ENCODE results near the gene GTF2B. TPM values are rescaled to one million over a fixed set of nuclear protein-coding genes. Genes with fewer than 3 reads are reported as not detected.
"Not testable (repeated sequence)": the region's sequence is repeated elsewhere in the genome, so short reads cannot be mapped to it uniquely, and the experiment has no call there.

Gene GTF2B
- total RNA-seq, 4 donors from 2014 or later, result 6.0 to 30.4 (median 22.1) TPM

DNA sequence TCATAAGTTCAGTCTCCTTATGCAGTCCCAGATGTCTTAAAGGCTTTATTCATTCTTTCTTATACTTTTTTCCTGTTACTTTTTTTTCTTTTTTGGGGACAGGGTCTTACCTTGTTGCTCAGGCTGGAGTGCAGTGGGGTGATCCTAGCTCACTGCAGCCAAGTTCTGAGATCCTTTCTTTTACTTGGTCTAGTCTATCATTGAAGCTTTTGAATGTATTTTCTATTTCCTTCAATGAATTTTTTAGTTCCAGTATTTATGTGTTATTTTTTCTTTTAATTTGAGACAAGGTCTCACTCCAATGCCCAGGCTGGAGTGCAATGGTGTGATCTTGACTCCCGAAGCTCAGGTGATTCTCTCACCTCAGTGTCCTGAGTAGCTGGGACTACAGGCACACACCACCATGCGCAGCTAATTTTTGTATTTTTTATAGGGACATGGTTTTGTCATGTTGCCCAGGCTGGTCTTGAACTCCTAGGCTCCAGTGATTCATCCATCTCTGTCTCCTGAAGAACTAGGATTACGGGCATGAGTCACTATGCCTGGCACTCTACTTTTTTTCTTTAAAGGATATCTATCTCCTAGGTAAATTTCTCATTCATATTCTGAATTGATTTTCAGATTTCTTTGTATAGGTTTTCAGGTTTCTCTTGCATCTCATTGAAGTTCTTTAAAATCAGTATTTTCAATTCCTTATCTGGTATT, 26.1 kb upstream of the GTF2B start:
- DNase-seq, result no peak
- in situ Hi-C loops (cut with MboI; ENCODE audit: low pct_ligation_motif_present in 1 of 4, low pct_unique_long_range_greater_than_20kb in 1 of 4, low sequenced_read_pairs in 3 of 4) (no loop called here), intact Hi-C loops (cut with DNase I; ENCODE audit: low total_unique reads) (no loop called here)
- Histone ChIP-seq H3K27ac (no peak overlapping the region), H3K27me3 (no peaks in the 10 kb centered on the region), H3K4me1 (no peaks in the 10 kb centered on the region), H3K36me3 (peaks cover 0 to 15% (median 0%) of the 10 kb centered on the region in 4 donors), H3K9me3 (peaks cover 16 to 18% of the 10 kb centered on the region in 2 donors), H3K4me3 (no peak overlapping the region)
- WGBS, 2 donors (ENCODE audit: low coverage in 1 of 2), result 98 to 100% methylated on average over 2 to 3 of the region's 3 CpGs
- TF ChIP-seq POLR2AphosphoS5 (IDR thresholded peaks at IDR 0.05), result no peak
- TF ChIP-seq CTCF (IDR thresholded peaks at IDR 0.05), result no peak
- no peak for TF ChIP-seq EP300 (IDR thresholded peaks at IDR 0.05; ENCODE audit: low read depth)
- no peak for TF ChIP-seq POLR2A (IDR thresholded peaks at IDR 0.05)

- peaks cover 0 to 15% (median 0%) of the 10 kb centered on the region in 4 donors for H3K36me3 ChIP-seq
- H3K27me3 ChIP-seq, result no peaks in the 10 kb centered on the region
- WGBS, 2 donors (ENCODE audit: low coverage in 1 of 2), result 5 to 67% methylated on average over 1 of the region's 1 CpG
- H3K4me1 ChIP-seq, result no peaks in the 10 kb centered on the region
- peaks cover 16 to 18% of the 10 kb centered on the region in 2 donors for H3K9me3 ChIP-seq
- no peak overlapping the region for H3K4me3 ChIP-seq
- intact Hi-C loops (cut with DNase I; ENCODE audit: low total_unique reads) (no loop called here), in situ Hi-C loops (cut with MboI; ENCODE audit: low pct_ligation_motif_present in 1 of 4, low pct_unique_long_range_greater_than_20kb in 1 of 4, low sequenced_read_pairs in 3 of 4) (no loop called here)
- DNase-seq, result no peak
- H3K27ac ChIP-seq, result no peak overlapping the region
- TF ChIP-seq EP300 (IDR thresholded peaks at IDR 0.05; ENCODE audit: low read depth) (no peak), CTCF (IDR thresholded peaks at IDR 0.05) (no peak), POLR2AphosphoS5 (IDR thresholded peaks at IDR 0.05) (no peak), POLR2A (IDR thresholded peaks at IDR 0.05) (no peak)
Observed at GRCh38 chr1:88916883-88917282, 25.5 kb upstream of the GTF2B start.

- H3K4me3 ChIP-seq; DNase-seq; intact Hi-C loops (cut with DNase I; ENCODE audit: low total_unique reads); H3K27ac ChIP-seq; H3K27me3 ChIP-seq; H3K36me3 ChIP-seq; H3K9me3 ChIP-seq; in situ Hi-C loops (cut with MboI; ENCODE audit: low pct_ligation_motif_present in 1 of 4, low pct_unique_long_range_greater_than_20kb in 1 of 4, low sequenced_read_pairs in 3 of 4); H3K4me1 ChIP-seq: not testable (repeated sequence)
- WGBS, 2 donors (ENCODE audit: low coverage in 1 of 2), result 89 to 92% methylated on average over 7 to 9 of the region's 9 CpGs
Observed at GRCh38 chr1:88911800-88912199, 20.4 kb upstream of the GTF2B start.

DNA sequence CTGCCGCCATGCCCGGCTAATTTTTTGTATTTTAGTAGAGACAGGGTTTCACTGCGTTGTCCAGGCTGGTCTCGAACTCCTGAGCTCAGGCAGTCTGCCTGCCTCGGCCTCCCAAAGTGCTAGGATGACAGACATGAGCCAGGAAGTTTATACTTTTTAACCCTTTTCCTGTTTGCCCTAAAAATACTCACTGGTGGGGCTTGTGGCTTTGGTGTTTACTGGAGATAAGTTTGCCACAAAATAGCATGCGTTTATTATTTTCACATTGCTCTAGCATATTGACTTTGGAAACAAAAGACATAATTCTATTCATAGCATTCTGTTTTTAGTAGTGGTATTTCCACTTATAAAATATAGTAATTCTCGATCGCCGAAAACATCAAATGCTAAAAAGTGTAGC, 19.8 kb upstream of the GTF2B start:
- intact Hi-C loops (cut with DNase I; ENCODE audit: low total_unique reads) (no loop called here), in situ Hi-C loops (cut with MboI; ENCODE audit: low pct_ligation_motif_present in 1 of 4, low pct_unique_long_range_greater_than_20kb in 1 of 4, low sequenced_read_pairs in 3 of 4) (no loop called here)
- DNase-seq, result no peak
- Histone ChIP-seq H3K27me3 (no peaks in the 10 kb centered on the region), H3K4me3 (no peak overlapping the region), H3K9me3 (no peaks in the 10 kb centered on the region), H3K4me1 (no peaks in the 10 kb centered on the region), H3K36me3 (no peaks in the 10 kb centered on the region), H3K27ac (no peak overlapping the region)
- 63 to 77% methylated on average over 4 to 9 of the region's 9 CpGs for WGBS, 2 donors (ENCODE audit: low coverage in 1 of 2)
- TF ChIP-seq CTCF (IDR thresholded peaks at IDR 0.05), result no peak
- no peak for TF ChIP-seq POLR2AphosphoS5 (IDR thresholded peaks at IDR 0.05)
- TF ChIP-seq POLR2A (IDR thresholded peaks at IDR 0.05), result no peak
- TF ChIP-seq EP300 (IDR thresholded peaks at IDR 0.05; ENCODE audit: low read depth), result no peak

GRCh38 chr1:88910401-88910800, 19.0 kb upstream of the GTF2B start:
- TF ChIP-seq POLR2A (IDR thresholded peaks at IDR 0.05), result no peak
- TF ChIP-seq POLR2AphosphoS5 (IDR thresholded peaks at IDR 0.05), result no peak
- no peak for TF ChIP-seq EP300 (IDR thresholded peaks at IDR 0.05; ENCODE audit: low read depth)
- TF ChIP-seq CTCF (IDR thresholded peaks at IDR 0.05), result no peak
- Histone ChIP-seq H3K27me3 (no peaks in the 10 kb centered on the region), H3K36me3 (no peaks in the 10 kb centered on the region), H3K9me3 (no peaks in the 10 kb centered on the region), H3K4me1 (no peaks in the 10 kb centered on the region), H3K4me3 (no peak overlapping the region), H3K27ac (no peak overlapping the region)
- no peak for DNase-seq
- in situ Hi-C loops (cut with MboI; ENCODE audit: low pct_ligation_motif_present in 1 of 4, low pct_unique_long_range_greater_than_20kb in 1 of 4, low sequenced_read_pairs in 3 of 4), result no loop called here
- 50 to 87% methylated on average over 1 of the region's 1 CpG for WGBS, 2 donors (ENCODE audit: low coverage in 1 of 2)
- intact Hi-C loops (cut with DNase I; ENCODE audit: low total_unique reads), result no loop called here

Data from transverse colon (tissue), 4 donors.